Measurements from ENCODE around the gene PCDH12.
A peak's percentile ranks its signal among the peaks of the same experiment; 100 is the strongest.

DNA sequence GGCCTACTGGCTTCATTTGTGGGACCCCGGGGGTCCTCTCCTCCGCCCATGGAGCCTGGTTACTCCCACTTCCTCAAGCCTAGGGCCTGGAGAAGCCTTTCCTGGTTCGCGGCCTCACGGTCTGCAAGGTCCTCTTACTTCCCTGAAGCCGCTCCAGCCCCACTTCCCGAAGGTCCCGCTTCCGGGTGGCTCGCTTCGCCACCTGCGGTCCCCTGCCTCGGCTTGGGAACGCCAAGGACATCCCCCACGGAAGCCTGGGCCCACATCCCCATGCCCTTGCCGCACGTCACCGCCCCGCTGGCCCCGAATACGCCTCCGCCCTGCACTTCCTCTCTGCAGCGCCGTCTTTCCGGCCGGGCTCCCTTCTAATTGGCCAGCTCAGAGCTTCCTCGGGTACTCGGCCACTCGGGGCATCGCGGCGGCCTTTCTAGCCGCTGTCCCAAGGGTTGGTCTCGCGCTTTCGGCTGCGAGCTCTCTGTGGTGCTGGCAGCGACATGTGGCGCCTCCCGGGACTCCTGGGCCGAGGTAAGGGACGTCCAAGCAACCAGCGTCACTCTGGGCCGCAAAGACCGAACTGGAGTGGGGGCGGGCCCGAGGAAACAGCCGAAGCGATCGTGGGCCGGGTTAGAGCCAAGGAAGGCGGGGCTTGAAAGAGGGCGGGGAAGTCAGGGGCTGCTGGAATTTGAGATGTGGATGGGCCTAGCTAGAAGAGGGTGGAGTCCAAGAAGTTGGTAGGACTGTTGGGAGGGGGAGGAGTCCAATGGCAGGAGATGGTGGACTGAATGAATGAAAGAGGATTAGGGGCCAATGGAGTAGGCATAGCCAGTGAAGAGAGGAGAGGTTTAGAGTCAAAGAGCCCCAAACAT is 34.3 kb downstream of the PCDH12 start, which contains the start of gene DELE1:
- peak; percentile 86 for TF ChIP-seq POLR2A (IDR thresholded peaks at IDR 0.05; ENCODE audit: low read length)
- no peak for TF ChIP-seq GATA1 (IDR thresholded peaks at IDR 0.05; ENCODE audit: low read depth, low read length)

Measured in erythroblast (primary cell).